Kasumi-1 (cell line): Measurements from ENCODE around the gene CCDC185.
"Not testable (repeated sequence)": the region's sequence is repeated elsewhere in the genome, so short reads cannot be mapped to it uniquely, and the experiment has no call there.

Experiments used
- DNase-seq, 2 experiments: peaks; one replicate each; lab custom pipeline; 2025; lab: John Stamatoyannopoulos, UW

Gene CCDC185

GRCh38 chr1:223394706-223395105, 1.5 kb downstream of the CCDC185 start:
- DNase-seq = no peak

GRCh38 chr1:223399393-223399792, 6.2 kb downstream of the CCDC185 start:
- DNase-seq = not testable (repeated sequence)

- no peak for DNase-seq
Observed at GRCh38 chr1:223401873-223402789, 8.9 kb downstream of the CCDC185 start.

GRCh38 chr1:223402790-223403142, 9.6 kb downstream of the CCDC185 start:
- no peak for DNase-seq

- DNase-seq = no peak
Observed at GRCh38 chr1:223403184-223403815, 10.1 kb downstream of the CCDC185 start.

GRCh38 chr1:223405507-223405906, 12.3 kb downstream of the CCDC185 start:
- no peak for DNase-seq

- DNase-seq = no peak
Observed at GRCh38 chr1:223410036-223410435, 16.8 kb downstream of the CCDC185 start.

- DNase-seq = no peak
Observed at GRCh38 chr1:223411309-223411708, 18.1 kb downstream of the CCDC185 start.

GRCh38 chr1:223411710-223412109, 18.5 kb downstream of the CCDC185 start:
- DNase-seq = no peak

GRCh38 chr1:223413216-223413615, 20.0 kb downstream of the CCDC185 start:
- DNase-seq = no peak

- DNase-seq = no peak
Observed at GRCh38 chr1:223417444-223417843, 24.2 kb downstream of the CCDC185 start.

- DNase-seq = no peak
Observed at GRCh38 chr1:223417903-223418663, 24.9 kb downstream of the CCDC185 start.

- no peak for DNase-seq
Observed at GRCh38 chr1:223419115-223419514, 25.9 kb downstream of the CCDC185 start.

- DNase-seq = no peak
Observed at GRCh38 chr1:223419561-223419960, 26.3 kb downstream of the CCDC185 start.

GRCh38 chr1:223421025-223421424, 27.8 kb downstream of the CCDC185 start:
- no peak for DNase-seq

GRCh38 chr1:223421676-223422075, 28.5 kb downstream of the CCDC185 start:
- DNase-seq = no peak

GRCh38 chr1:223422911-223423310, 29.7 kb downstream of the CCDC185 start:
- DNase-seq = no peak

GRCh38 chr1:223423641-223424233, 30.5 kb downstream of the CCDC185 start:
- DNase-seq = no peak

- no peak for DNase-seq
Observed at GRCh38 chr1:223425550-223425949, 32.3 kb downstream of the CCDC185 start.

- DNase-seq = no peak
Observed at GRCh38 chr1:223426936-223427335, 33.7 kb downstream of the CCDC185 start.

- no peak for DNase-seq
Observed at GRCh38 chr1:223429313-223429731, 36.1 kb downstream of the CCDC185 start.

- DNase-seq = no peak
Observed at GRCh38 chr1:223429821-223430220, 36.6 kb downstream of the CCDC185 start.
